ENCODE results near the gene CTXN1.

GRCh38 chr19:7874897-7875273 lies 51.0 kb downstream of the CTXN1 start:
- TF ChIP-seq CTCF (conservative IDR thresholded peaks at IDR 0.05) (no peak), ZFX (IDR thresholded peaks at IDR 0.05) (no peak)
